ENCODE measurements around the gene NTM. TPM values are rescaled to one million over a fixed set of nuclear protein-coding genes. Genes with fewer than 3 reads are reported as not detected.

The NTM gene
- total RNA-seq, 1 experiment from 2014 or later, result not detected

DNA sequence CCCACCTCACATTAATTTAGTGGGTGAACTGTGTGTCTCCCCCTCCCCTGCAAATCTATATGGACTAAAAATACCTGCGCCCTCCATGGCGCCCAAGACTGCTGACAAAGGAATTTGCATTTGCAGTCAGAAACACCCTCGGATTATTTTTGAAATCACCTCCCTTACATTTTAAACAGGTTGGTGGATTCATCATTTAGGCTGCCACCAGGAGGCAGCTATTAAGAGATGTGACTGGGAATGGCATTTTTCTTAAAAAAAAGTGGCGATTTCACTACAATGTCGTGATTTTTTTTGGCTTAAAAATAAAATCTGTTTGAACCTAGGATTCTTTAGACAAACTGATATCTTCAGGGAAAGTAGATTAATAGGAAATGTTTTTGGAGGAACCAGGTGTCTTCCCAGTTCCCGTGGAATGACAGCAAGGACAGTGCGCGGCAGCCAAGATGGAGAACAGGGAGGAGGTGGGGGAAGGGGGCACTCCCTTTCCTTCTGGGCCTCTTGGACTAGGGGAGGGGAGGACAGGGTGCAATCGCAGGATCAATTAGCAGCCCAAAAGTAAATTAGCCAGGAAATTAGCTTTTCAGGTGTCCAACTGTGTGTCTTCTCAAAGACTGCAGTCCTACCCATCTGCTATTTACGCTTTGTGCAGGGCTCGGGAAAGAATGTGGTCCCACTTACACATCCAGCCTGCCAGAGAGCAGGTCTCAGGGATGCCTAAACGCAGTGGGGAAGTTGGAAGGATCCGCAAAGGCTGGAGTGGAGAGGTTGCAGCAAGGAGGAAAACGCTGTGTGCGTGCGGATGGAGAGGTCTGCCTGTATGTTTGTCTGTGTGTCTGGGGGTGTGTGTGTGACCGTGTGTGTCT, 496.4 kb downstream of the NTM start:
- intact Hi-C loops (cut with micrococcal nuclease), result no loop called here
- Histone ChIP-seq H4K20me1 (ENCODE audit: insufficient read depth) (no peaks in the 10 kb centered on the region), H3K27ac (ENCODE audit: low read depth, low read length) (no peak overlapping the region), H3K4me2 (ENCODE audit: low read length) (no peak overlapping the region), H2AFZ (ENCODE audit: low read depth, low read length, poor library complexity, severe bottlenecking) (no peak overlapping the region), H3K9ac (ENCODE audit: low read length) (no peak overlapping the region), H3K79me2 (ENCODE audit: insufficient read depth, low read length) (no peaks in the 10 kb centered on the region), H3K9me3 (ENCODE audit: control insufficient read depth in 1 of 2, insufficient read depth in 1 of 2, low read depth in 1 of 2, low read length in 2 of 2) (peaks cover 10 to 41% of the 10 kb centered on the region in 2 experiments; a peak in 2 of 4 replicates), H3K4me3 (replicated peaks in 1 of 2; ENCODE audit: low read depth in 1 of 2, low read length in 2 of 2) (no peak overlapping the region), H3K9me2 (ENCODE audit: insufficient read depth) (no peaks in the 10 kb centered on the region), H3K4me1 (ENCODE audit: control insufficient read depth in 1 of 2, insufficient read depth in 2 of 2, low read length in 2 of 2) (no peaks in the 10 kb centered on the region), H3K36me3 (ENCODE audit: control insufficient read depth in 1 of 2, insufficient read depth in 2 of 2, low read length in 2 of 2) (no peaks in the 10 kb centered on the region), H3K27me3 (ENCODE audit: insufficient read depth, low read length) (no peaks in the 10 kb centered on the region)
- ChIA-PET CTCF (no interaction called here), RAD21 (ENCODE audit: low non-redundant PET in 1 of 2, low total read pairs in 2 of 2, uncharacterized antibody in 2 of 2, unreplicated experiment in 2 of 2) (no interaction called here), POLR2A (no interaction called here)
- no TSS peak for BruUV-seq (replicated peaks)
- ATAC-seq (no peak), DNase-seq (ENCODE audit: low read depth, low spot score) (no peak)
- TF ChIP-seq, protein P1, sequence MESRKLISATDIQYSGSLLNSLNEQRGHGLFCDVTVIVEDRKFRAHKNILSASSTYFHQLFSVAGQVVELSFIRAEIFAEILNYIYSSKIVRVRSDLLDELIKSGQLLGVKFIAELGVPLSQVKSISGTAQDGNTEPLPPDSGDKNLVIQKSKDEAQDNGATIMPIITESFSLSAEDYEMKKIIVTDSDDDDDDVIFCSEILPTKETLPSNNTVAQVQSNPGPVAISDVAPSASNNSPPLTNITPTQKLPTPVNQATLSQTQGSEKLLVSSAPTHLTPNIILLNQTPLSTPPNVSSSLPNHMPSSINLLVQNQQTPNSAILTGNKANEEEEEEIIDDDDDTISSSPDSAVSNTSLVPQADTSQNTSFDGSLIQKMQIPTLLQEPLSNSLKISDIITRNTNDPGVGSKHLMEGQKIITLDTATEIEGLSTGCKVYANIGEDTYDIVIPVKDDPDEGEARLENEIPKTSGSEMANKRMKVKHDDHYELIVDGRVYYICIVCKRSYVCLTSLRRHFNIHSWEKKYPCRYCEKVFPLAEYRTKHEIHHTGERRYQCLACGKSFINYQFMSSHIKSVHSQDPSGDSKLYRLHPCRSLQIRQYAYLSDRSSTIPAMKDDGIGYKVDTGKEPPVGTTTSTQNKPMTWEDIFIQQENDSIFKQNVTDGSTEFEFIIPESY (IDR thresholded peaks at IDR 0.05; ENCODE audit: extremely low read depth, insufficient replicate concordance, low read length), result no peak
- no peak for TF ChIP-seq RAD21 (IDR thresholded peaks at IDR 0.05; ENCODE audit: low read depth)
- no peak for TF ChIP-seq TCF7L2 (IDR thresholded peaks at IDR 0.05; ENCODE audit: borderline replicate concordance, extremely low read depth, insufficient read depth, insufficient read length)
- TF ChIP-seq, protein P2, sequence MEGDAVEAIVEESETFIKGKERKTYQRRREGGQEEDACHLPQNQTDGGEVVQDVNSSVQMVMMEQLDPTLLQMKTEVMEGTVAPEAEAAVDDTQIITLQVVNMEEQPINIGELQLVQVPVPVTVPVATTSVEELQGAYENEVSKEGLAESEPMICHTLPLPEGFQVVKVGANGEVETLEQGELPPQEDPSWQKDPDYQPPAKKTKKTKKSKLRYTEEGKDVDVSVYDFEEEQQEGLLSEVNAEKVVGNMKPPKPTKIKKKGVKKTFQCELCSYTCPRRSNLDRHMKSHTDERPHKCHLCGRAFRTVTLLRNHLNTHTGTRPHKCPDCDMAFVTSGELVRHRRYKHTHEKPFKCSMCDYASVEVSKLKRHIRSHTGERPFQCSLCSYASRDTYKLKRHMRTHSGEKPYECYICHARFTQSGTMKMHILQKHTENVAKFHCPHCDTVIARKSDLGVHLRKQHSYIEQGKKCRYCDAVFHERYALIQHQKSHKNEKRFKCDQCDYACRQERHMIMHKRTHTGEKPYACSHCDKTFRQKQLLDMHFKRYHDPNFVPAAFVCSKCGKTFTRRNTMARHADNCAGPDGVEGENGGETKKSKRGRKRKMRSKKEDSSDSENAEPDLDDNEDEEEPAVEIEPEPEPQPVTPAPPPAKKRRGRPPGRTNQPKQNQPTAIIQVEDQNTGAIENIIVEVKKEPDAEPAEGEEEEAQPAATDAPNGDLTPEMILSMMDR (IDR thresholded peaks at IDR 0.05 in 2 of 3, conservative IDR thresholded peaks at IDR 0.05 in 1 of 3; ENCODE audit: borderline replicate concordance in 1 of 3, insufficient read depth in 1 of 3, low read depth in 2 of 3, low read length in 2 of 3), result no peak
- no peak for TF ChIP-seq YY1 (IDR thresholded peaks at IDR 0.05; ENCODE audit: extremely low read depth, insufficient replicate concordance, low read depth, low read length)
- no peak for TF ChIP-seq EZH2phosphoT487 (IDR thresholded peaks at IDR 0.05; ENCODE audit: borderline replicate concordance)
- no peak for TF ChIP-seq SRF (IDR thresholded peaks at IDR 0.05; ENCODE audit: low read depth)
- TF ChIP-seq SIN3A (IDR thresholded peaks at IDR 0.05; ENCODE audit: low read depth), result no peak
- TF ChIP-seq EGR1 (IDR thresholded peaks at IDR 0.05; ENCODE audit: low read depth), result no peak
- TF ChIP-seq, protein P3, sequence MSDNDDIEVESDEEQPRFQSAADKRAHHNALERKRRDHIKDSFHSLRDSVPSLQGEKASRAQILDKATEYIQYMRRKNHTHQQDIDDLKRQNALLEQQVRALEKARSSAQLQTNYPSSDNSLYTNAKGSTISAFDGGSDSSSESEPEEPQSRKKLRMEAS (IDR thresholded peaks at IDR 0.05), result no peak
- TF ChIP-seq, protein P4, sequence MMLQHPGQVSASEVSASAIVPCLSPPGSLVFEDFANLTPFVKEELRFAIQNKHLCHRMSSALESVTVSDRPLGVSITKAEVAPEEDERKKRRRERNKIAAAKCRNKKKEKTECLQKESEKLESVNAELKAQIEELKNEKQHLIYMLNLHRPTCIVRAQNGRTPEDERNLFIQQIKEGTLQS (IDR thresholded peaks at IDR 0.05), result no peak
- TF ChIP-seq CEBPB (IDR thresholded peaks at IDR 0.05; ENCODE audit: low read depth), result no peak
- TF ChIP-seq POLR2A (IDR thresholded peaks at IDR 0.05; ENCODE audit: borderline replicate concordance, extremely low read depth, insufficient read depth, insufficient read length), result no peak
- no peak for TF ChIP-seq POLR2AphosphoS5 (IDR thresholded peaks at IDR 0.05; ENCODE audit: low read depth, low read length)
- no peak for TF ChIP-seq FOSL1 (IDR thresholded peaks at IDR 0.05; ENCODE audit: low read depth)
- TF ChIP-seq SP1 (IDR thresholded peaks at IDR 0.05; ENCODE audit: low read depth), result no peak

Measured in HCT116 (cell line).